ENCODE results near the gene AMZ2.
"Not testable (repeated sequence)": the region's sequence is repeated elsewhere in the genome, so short reads cannot be mapped to it uniquely, and the experiment has no call there.

Gene AMZ2

GRCh38 chr17:68253426-68253825 lies 5.6 kb downstream of the AMZ2 start:
- peak; percentile 61 for DNase-seq

GRCh38 chr17:68255151-68255550 lies 7.3 kb downstream of the AMZ2 start:
- no peak for DNase-seq

- DNase-seq: peak; percentile 64
These were observed 8.1 kb downstream of the AMZ2 start for GRCh38 chr17:68255731-68256538.

GRCh38 chr17:68256701-68257100 lies 8.9 kb downstream of the AMZ2 start:
- not testable (repeated sequence) for DNase-seq

GRCh38 chr17:68257934-68258333 lies 10.1 kb downstream of the AMZ2 start:
- peak; percentile 39 for DNase-seq

- peak; percentile 93 for DNase-seq
These were observed 11.2 kb downstream of the AMZ2 start for GRCh38 chr17:68258890-68259647.

GRCh38 chr17:68259648-68259951 lies 11.8 kb downstream of the AMZ2 start:
- DNase-seq: not testable (repeated sequence)

GRCh38 chr17:68260051-68260762 lies 12.4 kb downstream of the AMZ2 start:
- no peak for DNase-seq

GRCh38 chr17:68262467-68262866 lies 14.6 kb downstream of the AMZ2 start:
- not testable (repeated sequence) for DNase-seq

- DNase-seq: peak; percentile 85
These were observed 15.3 kb downstream of the AMZ2 start for GRCh38 chr17:68263101-68263681.

GRCh38 chr17:68265833-68266232 lies 18.0 kb downstream of the AMZ2 start:
- not testable (repeated sequence) for DNase-seq

- no peak for DNase-seq
These were observed 25.9 kb downstream of the AMZ2 start for GRCh38 chr17:68273722-68274121.

- not testable (repeated sequence) for DNase-seq
These were observed 28.5 kb downstream of the AMZ2 start for GRCh38 chr17:68276339-68276738.

GRCh38 chr17:68277807-68278206 lies 30.0 kb downstream of the AMZ2 start:
- no peak for DNase-seq

GRCh38 chr17:68281965-68282364 lies 34.1 kb downstream of the AMZ2 start:
- DNase-seq: not testable (repeated sequence)

GRCh38 chr17:68288375-68288774 lies 40.5 kb downstream of the AMZ2 start:
- DNase-seq: no peak

GRCh38 chr17:68288804-68289203 lies 41.0 kb downstream of the AMZ2 start:
- peak; percentile 58 for DNase-seq

GRCh38 chr17:68289473-68289872 lies 41.6 kb downstream of the AMZ2 start:
- no peak for DNase-seq

- no peak for DNase-seq
These were observed 42.1 kb downstream of the AMZ2 start for GRCh38 chr17:68289936-68290267.

GRCh38 chr17:68290268-68290954 lies 42.6 kb downstream of the AMZ2 start:
- peak; percentile 81 for DNase-seq

- peak; percentile 84 for DNase-seq
These were observed 43.4 kb downstream of the AMZ2 start, which contains the start of the genes ARSG and SLC16A6 for GRCh38 chr17:68290955-68291835. TSS of gene ARSG (plus strand) at chr17:68291495. CDS start at chr17:68307494, 15,999 bp downstream. TSS of gene SLC16A6 (minus strand) at chr17:68291127. CDS start at chr17:68278320, 12,807 bp downstream.

Data from CD4-positive, alpha-beta T cell treated with Interleukin-17A for 1 hour (primary cell).